HL-60/S4 treated with phorbol 12-myristate 13-acetate at 8.2 ng/mL for 4 days and 3 days (cell line): ENCODE measurements around the gene LHX3.
"Not testable (repeated sequence)": the region's sequence is repeated elsewhere in the genome, so short reads cannot be mapped to it uniquely, and the experiment has no call there.

ENCODE experiments used
- in situ Hi-C: fragments of 300-500 bp; cut with MboI; formaldehyde crosslinking; loops from 2 replicates; pipeline ENCODE4 v1.15.0; 2022; ENCODE audit warnings: low sequenced_read_pairs

LHX3 gene

GRCh38 chr9:136157477-136158265, 47.3 kb downstream of the LHX3 start:
- in situ Hi-C loops, result no loop called here

GRCh38 chr9:136156209-136157120, 48.5 kb downstream of the LHX3 start:
- in situ Hi-C loops, result no loop called here

- in situ Hi-C loops, result no loop called here
These were observed 49.4 kb downstream of the LHX3 start for GRCh38 chr9:136155576-136155975.

GRCh38 chr9:136154943-136155342, 50.0 kb downstream of the LHX3 start:
- in situ Hi-C loops, result no loop called here

GRCh38 chr9:136153381-136154065, 51.4 kb downstream of the LHX3 start:
- in situ Hi-C loops, result no loop called here

- in situ Hi-C loops, result no loop called here
These were observed 52.0 kb downstream of the LHX3 start for GRCh38 chr9:136152931-136153330.

GRCh38 chr9:136152543-136152866, 52.4 kb downstream of the LHX3 start:
- in situ Hi-C loops, result no loop called here

- in situ Hi-C loops, result no loop called here
These were observed 52.9 kb downstream of the LHX3 start for GRCh38 chr9:136151848-136152542.

GRCh38 chr9:136151214-136151804, 53.6 kb downstream of the LHX3 start:
- in situ Hi-C loops, result no loop called here

- in situ Hi-C loops, result not testable (repeated sequence)
These were observed 54.2 kb downstream of the LHX3 start for GRCh38 chr9:136150664-136151213.

GRCh38 chr9:136149853-136150252, 55.1 kb downstream of the LHX3 start:
- in situ Hi-C loops, result no loop called here

GRCh38 chr9:136149337-136149736, 55.6 kb downstream of the LHX3 start:
- in situ Hi-C loops, result no loop called here

GRCh38 chr9:136148766-136149165, 56.2 kb downstream of the LHX3 start:
- in situ Hi-C loops, result no loop called here

- in situ Hi-C loops, result no loop called here
These were observed 56.8 kb downstream of the LHX3 start for GRCh38 chr9:136147890-136148714.

GRCh38 chr9:136147038-136147889, 57.7 kb downstream of the LHX3 start:
- in situ Hi-C loops, result no loop called here
